Ovary (tissue), 3 donors: ENCODE results near the gene DMRT3.

Source experiments
- CTCF ChIP-seq, 3 donors: fragments of 450-650 bp in 2 of 3; fragments of 200-600 bp in 1 of 3; IDR thresholded peaks; one replicate each; pipeline versions ENCODE4 v1.5.1 to v1.8.0; 2016 to 2022; ENCODE audit warnings: antibody characterized with exemption in 3 of 3, mild to moderate bottlenecking in 1 of 3
- EP300 ChIP-seq: sonication (generic); formaldehyde crosslinking; IDR thresholded peaks from one replicate; pipeline ENCODE4 v1.6.1; 2017; ENCODE audit warnings: antibody characterized with exemption
- donor health status: DM: no; HTN: no; CAD: no.

GRCh38 chr9:967903-968641 lies 8.4 kb upstream of the DMRT3 start:
- TF ChIP-seq CTCF (IDR thresholded peaks at IDR 0.05) (no peak), EP300 (no peak)
